K562 (cell line): Measurements from ENCODE around the gene C2CD4C. TPM values are rescaled to one million over a fixed set of nuclear protein-coding genes. Genes with fewer than 3 reads are reported as not detected.
A peak's percentile ranks its signal among the peaks of the same experiment; 100 is the strongest.

Experiments used
- ATAC-seq: fragments of 200-7000 bp; cut with Tn5 transposase; 3 replicates; pipeline ENCODE4 v1.9.1; 2020; ENCODE audit warnings: moderate library complexity
- BruUV-seq: library from RNA; stranded (reverse); fragments of 400-500 nt; replicated peaks from 2 replicates; lab custom pipeline; 2021; lab: Mats Ljungman, UMichigan
- CTCF ChIA-PET: fragments of 300-600 bp; formaldehyde crosslinking; extraction: SDS; loops from one replicate; lab custom pipeline; 2021; ENCODE audit warnings: low intra/inter-chr PET ratio; lab: Yijun Ruan, JAX
- POLR2A ChIA-PET: fragments of 300-600, 350-650 bp; sonication (Branson Sonifier 250); formaldehyde crosslinking; extraction: SDS; loops from one replicate; lab custom pipeline; 2021; ENCODE audit warnings: antibody characterized with exemption, inconsistent platforms; lab: Yijun Ruan, JAX
- DNase-seq, 4 experiments: peaks; one replicate each; pipeline versions ENCODE4 v3.0.0 to v3.0.0-alpha.2; 2011 to 2018; ENCODE audit warnings: low spot score in 3 of 4, mixed read lengths in 3 of 4; ENCODE audit errors: extremely low read depth in 1 of 4
- FAIRE-seq: peaks from 2 replicates; lab custom pipeline; 2011; peaks lifted over from hg19 to GRCh38; lab: Jason Lieb, UNC
- H2AFZ ChIP-seq: 2 replicates; pipeline ENCODE4 v1.6.0; 2011; ENCODE audit warnings: low read depth, low read length, control low read depth, inconsistent platforms
- H3K27ac ChIP-seq: fragments of 200-600 bp; 3 replicates; pipeline ENCODE4 v1.8.0; 2011; ENCODE audit warnings: low read depth, mild to moderate bottlenecking, control low read depth, inconsistent platforms, low read length, moderate library complexity, mixed read lengths; ENCODE audit errors: extremely low read depth
- H3K27me3 ChIP-seq, 2 experiments: fragments of 300-600 bp in 1 of 2; 2 replicates in 1 of 2; 3 replicates in 1 of 2; pipeline versions ENCODE4 v1.6.0 to v1.8.0; 2011; ENCODE audit warnings: inconsistent platforms in 2 of 2, low read length in 2 of 2, mild to moderate bottlenecking in 1 of 2, mixed read lengths in 1 of 2, moderate library complexity in 1 of 2; ENCODE audit not compliant: control insufficient read depth in 2 of 2, insufficient read depth in 2 of 2
- H3K36me3 ChIP-seq: fragments of 300-600 bp; 3 replicates; pipeline ENCODE4 v1.8.0; 2011; ENCODE audit warnings: mild to moderate bottlenecking, low read length, inconsistent platforms; ENCODE audit not compliant: control insufficient read depth, insufficient read depth
- H3K4me1 ChIP-seq, 2 experiments: fragments of 200-600 bp in 1 of 2; replicated peaks in 1 of 2; 2 replicates in 1 of 2; 3 replicates in 1 of 2; pipeline versions ENCODE4 v1.5.1 to v1.8.0; 2011; ENCODE audit warnings: inconsistent platforms in 2 of 2, low read length in 2 of 2, mild to moderate bottlenecking in 1 of 2, mixed read lengths in 1 of 2, moderate library complexity in 1 of 2; ENCODE audit not compliant: control insufficient read depth in 2 of 2, insufficient read depth in 2 of 2
- H3K4me2 ChIP-seq: 2 replicates; pipeline ENCODE4 v1.6.1; 2011; ENCODE audit warnings: low read length, control low read depth, inconsistent platforms, mixed read lengths; ENCODE audit not compliant: insufficient read depth
- H3K4me3 ChIP-seq: fragments of 200-600 bp; sonication (generic), shearing (Covaris generic); 2 replicates; pipeline ENCODE4 v1.5.1; 2016; ENCODE audit warnings: control low read depth, inconsistent platforms
- H3K79me2 ChIP-seq: fragments of 200-600 bp; 3 replicates; pipeline ENCODE4 v1.8.0; 2011; ENCODE audit warnings: low read length, inconsistent platforms; ENCODE audit not compliant: control insufficient read depth, insufficient read depth
- H3K9ac ChIP-seq, 2 experiments: 2 replicates each; pipeline versions ENCODE4 v1.6.0 to v1.6.1; 2011; ENCODE audit warnings: low read depth in 2 of 2, low read length in 2 of 2, control low read depth in 1 of 2, inconsistent platforms in 1 of 2, mild to moderate bottlenecking in 1 of 2, mixed read lengths in 1 of 2; ENCODE audit not compliant: insufficient read depth in 1 of 2
- H3K9me1 ChIP-seq: one replicate; pipeline ENCODE4 v1.6.0; 2011; ENCODE audit warnings: inconsistent platforms, mild to moderate bottlenecking, low read length, moderate library complexity; ENCODE audit not compliant: control insufficient read depth, insufficient read depth
- H3K9me3 ChIP-seq: replicated peaks from 2 replicates; pipeline ENCODE4 v1.5.1; 2011; ENCODE audit warnings: low read depth, low read length, inconsistent platforms; ENCODE audit not compliant: control insufficient read depth, insufficient read depth
- H4K20me1 ChIP-seq: replicated peaks from 2 replicates; pipeline ENCODE4 v1.6.1; 2011; ENCODE audit warnings: low read length, inconsistent platforms, mixed read lengths; ENCODE audit not compliant: control insufficient read depth, insufficient read depth
- CBX5 ChIP-seq: IDR thresholded peaks from 2 replicates; pipeline ENCODE4 v1.6.1; 2014; ENCODE audit warnings: low read depth, borderline replicate concordance
- CHD4 ChIP-seq: fragments of 200-600 bp; sonication (generic); IDR thresholded peaks from 3 replicates; pipeline ENCODE4 v1.6.1; 2012; ENCODE audit warnings: low read depth, mild to moderate bottlenecking, mixed read lengths, low read length, inconsistent platforms; ENCODE audit not compliant: insufficient read depth, insufficient replicate concordance, poor library complexity, severe bottlenecking
- GABPA ChIP-seq: fragments of 200-800 bp; sonication (Bioruptor generic); conservative IDR thresholded peaks from 2 replicates; pipeline ENCODE4 v1.6.1; 2016; ENCODE audit warnings: low read depth, missing genetic modification characterization, missing compliant biosample characterization
- POLR2A ChIP-seq: fragments of 450-650 bp; conservative IDR thresholded peaks from 2 replicates; pipeline ENCODE4 v1.6.1; 2016
- PYGO2 ChIP-seq: fragments of 450-650 bp; IDR thresholded peaks from 2 replicates; pipeline ENCODE4 v1.6.1; 2016; ENCODE audit warnings: mild to moderate bottlenecking, missing genetic modification characterization, moderate library complexity, missing compliant biosample characterization
- WGBS: fragments of 100-300 bp; shearing (Covaris generic); methylation state at CpG from one replicate; pipeline ENCODE4 v1.1.6; 2016; ENCODE audit warnings: low coverage, mixed read lengths; ENCODE audit not compliant: insufficient coverage; ENCODE audit errors: missing lambda C conversion rate; 5-methylcytosine and 5-hydroxymethylcytosine counted together
- in situ Hi-C: fragments of 300-500 bp; cut with MboI; formaldehyde crosslinking; loops from 4 replicates; pipeline ENCODE4 v1.15.0; 2018; ENCODE audit warnings: inconsistent platforms, mixed read lengths
- intact Hi-C: fragments of 100-400 bp; cut with micrococcal nuclease; formaldehyde crosslinking; loops from 2 replicates; pipeline ENCODE4 v1.14.2; 2022
- polyA plus RNA-seq, 8 experiments: library from polyadenylated mRNA; depleted of rRNA in 4 of 8; stranded (reverse) in 5 of 8; unstranded in 3 of 8; fragments of >200 nt; fragmentation: Nextera tagmentation in 2 of 8; fragmentation: Illumina TruSeq in 1 of 8; extraction: Ambion mirVana in 2 of 8; extraction: Trizol in 1 of 8; gene quantifications; 2 replicates each; pipeline versions ENCODE4 v1.2.1 to v1.2.3, GENCODE V29; 2011 to 2014; ENCODE audit warnings: inconsistent platforms in 1 of 8, missing spikeins in 1 of 8
- total RNA-seq, 7 experiments: library from RNA; depleted of rRNA in 6 of 7; stranded (reverse); fragments of >200 nt in 6 of 7; fragmentation: Illumina TruSeq in 2 of 7; extraction: Trizol in 2 of 7; gene quantifications; 2 replicates each; pipeline versions ENCODE4 v1.2.1 to v1.2.3, GENCODE V29; 2011 to 2021; ENCODE audit warnings: low replicate concordance in 1 of 7
- TF ChIP-seq, protein P1 (sequence below): IDR thresholded peaks from 2 replicates; pipeline ENCODE4 v1.6.1; 2011; ENCODE audit not compliant: insufficient read length; ENCODE audit errors: extremely low read depth
- TF ChIP-seq, protein P2 (sequence below): fragments of 250-450 bp; sonication (Bioruptor Pico); IDR thresholded peaks from 2 replicates; pipeline ENCODE4 v1.8.0; 2022; ENCODE audit warnings: moderate library complexity, mild to moderate bottlenecking, inconsistent platforms
- TF ChIP-seq, protein P3 (sequence below): fragments of 250-450 bp; sonication (Bioruptor Pico); IDR thresholded peaks from 2 replicates; pipeline ENCODE4 v1.4.0; 2020
- TF ChIP-seq, protein P4 (sequence below), 2 experiments: fragments of 450-650 bp in 1 of 2; sonication (generic) in 1 of 2; formaldehyde crosslinking in 1 of 2; IDR thresholded peaks in 1 of 2; conservative IDR thresholded peaks in 1 of 2; 2 replicates each; pipeline versions ENCODE4 v1.6.1 to v1.8.1; 2016 to 2023; ENCODE audit warnings: mild to moderate bottlenecking in 2 of 2, moderate library complexity in 2 of 2, inconsistent platforms in 1 of 2, missing genetic modification reagents in 1 of 2

C2CD4C gene
- total and polyA plus RNA-seq, 9 of the 15 experiments (the other 6 are each of a cell fraction or from before 2014, with no cell fraction given): 0.01 to 0.07 TPM; not detected in 7

DNA sequence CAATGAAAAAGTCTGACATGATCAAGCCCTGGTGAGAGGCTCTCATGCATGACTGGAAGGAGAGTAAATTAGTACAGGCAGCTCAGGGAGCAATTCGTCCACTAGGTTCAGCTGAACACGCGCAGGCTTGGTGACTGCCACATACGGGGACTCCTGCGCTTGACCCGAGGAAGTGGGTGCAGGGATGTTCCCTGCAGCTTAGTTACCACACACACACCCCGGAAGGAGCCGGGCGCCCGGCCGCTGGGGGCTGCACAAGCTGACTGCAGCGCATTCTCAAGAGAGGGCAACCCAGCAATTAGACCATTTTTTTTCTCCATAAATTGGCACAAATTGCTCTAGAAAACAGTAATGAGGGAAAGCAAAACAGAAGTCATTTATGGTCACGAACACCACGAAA lies 41.4 kb downstream of the C2CD4C start:
- Histone ChIP-seq H3K9me1 (no peaks in the 10 kb centered on the region), H3K27ac (no peak overlapping the region), H3K27me3 (peaks cover 57 to 82% of the 10 kb centered on the region in 2 experiments), H2AFZ (no peak overlapping the region), H3K4me1 (peaks cover 0 to 10% of the 10 kb centered on the region in 2 experiments; a peak in 3 of 5 replicates), H4K20me1 (no peaks in the 10 kb centered on the region), H3K4me3 (no peak overlapping the region), H3K9me3 (no peaks in the 10 kb centered on the region), H3K79me2 (no peaks in the 10 kb centered on the region), H3K4me2 (no peak overlapping the region), H3K9ac (no peak overlapping the region), H3K36me3 (no peaks in the 10 kb centered on the region)
- POLR2A ChIA-PET: no interaction called here
- peak; percentile 70 for FAIRE-seq
- no peak for DNase-seq
- 10% methylated on average over 14 of the region's 14 CpGs for WGBS
- BruUV-seq: no TSS peak
- in situ Hi-C loops (no loop called here), intact Hi-C loops (no loop called here)
- ATAC-seq: no peak; the same call in 2 of the 3 replicates
- CTCF ChIA-PET: no interaction called here
- TF ChIP-seq CBX5 (no peak), GABPA (tag) (no peak), POLR2A (no peak), CHD4 (no peak), PYGO2 (tag) (no peak)
- TF ChIP-seq, protein P1, sequence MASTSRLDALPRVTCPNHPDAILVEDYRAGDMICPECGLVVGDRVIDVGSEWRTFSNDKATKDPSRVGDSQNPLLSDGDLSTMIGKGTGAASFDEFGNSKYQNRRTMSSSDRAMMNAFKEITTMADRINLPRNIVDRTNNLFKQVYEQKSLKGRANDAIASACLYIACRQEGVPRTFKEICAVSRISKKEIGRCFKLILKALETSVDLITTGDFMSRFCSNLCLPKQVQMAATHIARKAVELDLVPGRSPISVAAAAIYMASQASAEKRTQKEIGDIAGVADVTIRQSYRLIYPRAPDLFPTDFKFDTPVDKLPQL: no peak
- TF ChIP-seq, protein P2, sequence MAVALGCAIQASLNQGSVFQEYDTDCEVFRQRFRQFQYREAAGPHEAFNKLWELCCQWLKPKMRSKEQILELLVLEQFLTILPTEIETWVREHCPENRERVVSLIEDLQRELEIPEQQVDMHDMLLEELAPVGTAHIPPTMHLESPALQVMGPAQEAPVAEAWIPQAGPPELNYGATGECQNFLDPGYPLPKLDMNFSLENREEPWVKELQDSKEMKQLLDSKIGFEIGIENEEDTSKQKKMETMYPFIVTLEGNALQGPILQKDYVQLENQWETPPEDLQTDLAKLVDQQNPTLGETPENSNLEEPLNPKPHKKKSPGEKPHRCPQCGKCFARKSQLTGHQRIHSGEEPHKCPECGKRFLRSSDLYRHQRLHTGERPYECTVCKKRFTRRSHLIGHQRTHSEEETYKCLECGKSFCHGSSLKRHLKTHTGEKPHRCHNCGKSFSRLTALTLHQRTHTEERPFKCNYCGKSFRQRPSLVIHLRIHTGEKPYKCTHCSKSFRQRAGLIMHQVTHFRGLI (CRISPR knock-in tag): no peak
- TF ChIP-seq, protein P3, sequence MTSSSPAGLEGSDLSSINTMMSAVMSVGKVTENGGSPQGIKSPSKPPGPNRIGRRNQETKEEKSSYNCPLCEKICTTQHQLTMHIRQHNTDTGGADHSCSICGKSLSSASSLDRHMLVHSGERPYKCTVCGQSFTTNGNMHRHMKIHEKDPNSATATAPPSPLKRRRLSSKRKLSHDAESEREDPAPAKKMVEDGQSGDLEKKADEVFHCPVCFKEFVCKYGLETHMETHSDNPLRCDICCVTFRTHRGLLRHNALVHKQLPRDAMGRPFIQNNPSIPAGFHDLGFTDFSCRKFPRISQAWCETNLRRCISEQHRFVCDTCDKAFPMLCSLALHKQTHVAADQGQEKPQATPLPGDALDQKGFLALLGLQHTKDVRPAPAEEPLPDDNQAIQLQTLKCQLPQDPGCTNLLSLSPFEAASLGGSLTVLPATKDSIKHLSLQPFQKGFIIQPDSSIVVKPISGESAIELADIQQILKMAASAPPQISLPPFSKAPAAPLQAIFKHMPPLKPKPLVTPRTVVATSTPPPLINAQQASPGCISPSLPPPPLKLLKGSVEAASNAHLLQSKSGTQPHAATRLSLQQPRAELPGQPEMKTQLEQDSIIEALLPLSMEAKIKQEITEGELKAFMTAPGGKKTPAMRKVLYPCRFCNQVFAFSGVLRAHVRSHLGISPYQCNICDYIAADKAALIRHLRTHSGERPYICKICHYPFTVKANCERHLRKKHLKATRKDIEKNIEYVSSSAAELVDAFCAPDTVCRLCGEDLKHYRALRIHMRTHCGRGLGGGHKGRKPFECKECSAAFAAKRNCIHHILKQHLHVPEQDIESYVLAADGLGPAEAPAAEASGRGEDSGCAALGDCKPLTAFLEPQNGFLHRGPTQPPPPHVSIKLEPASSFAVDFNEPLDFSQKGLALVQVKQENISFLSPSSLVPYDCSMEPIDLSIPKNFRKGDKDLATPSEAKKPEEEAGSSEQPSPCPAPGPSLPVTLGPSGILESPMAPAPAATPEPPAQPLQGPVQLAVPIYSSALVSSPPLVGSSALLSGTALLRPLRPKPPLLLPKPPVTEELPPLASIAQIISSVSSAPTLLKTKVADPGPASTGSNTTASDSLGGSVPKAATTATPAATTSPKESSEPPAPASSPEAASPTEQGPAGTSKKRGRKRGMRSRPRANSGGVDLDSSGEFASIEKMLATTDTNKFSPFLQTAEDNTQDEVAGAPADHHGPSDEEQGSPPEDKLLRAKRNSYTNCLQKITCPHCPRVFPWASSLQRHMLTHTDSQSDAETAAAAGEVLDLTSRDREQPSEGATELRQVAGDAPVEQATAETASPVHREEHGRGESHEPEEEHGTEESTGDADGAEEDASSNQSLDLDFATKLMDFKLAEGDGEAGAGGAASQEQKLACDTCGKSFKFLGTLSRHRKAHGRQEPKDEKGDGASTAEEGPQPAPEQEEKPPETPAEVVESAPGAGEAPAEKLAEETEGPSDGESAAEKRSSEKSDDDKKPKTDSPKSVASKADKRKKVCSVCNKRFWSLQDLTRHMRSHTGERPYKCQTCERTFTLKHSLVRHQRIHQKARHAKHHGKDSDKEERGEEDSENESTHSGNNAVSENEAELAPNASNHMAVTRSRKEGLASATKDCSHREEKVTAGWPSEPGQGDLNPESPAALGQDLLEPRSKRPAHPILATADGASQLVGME (CRISPR knock-in tag): no peak
- TF ChIP-seq, protein P4, sequence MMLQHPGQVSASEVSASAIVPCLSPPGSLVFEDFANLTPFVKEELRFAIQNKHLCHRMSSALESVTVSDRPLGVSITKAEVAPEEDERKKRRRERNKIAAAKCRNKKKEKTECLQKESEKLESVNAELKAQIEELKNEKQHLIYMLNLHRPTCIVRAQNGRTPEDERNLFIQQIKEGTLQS (IDR thresholded peaks at IDR 0.05): no peak
- TF ChIP-seq, protein P4 (CRISPR knock-in tag; conservative IDR thresholded peaks at IDR 0.05): no peak
